Liver (tissue), 9 donors: ENCODE measurements around the gene DCLK3. TPM values are rescaled to one million over a fixed set of nuclear protein-coding genes. Genes with fewer than 3 reads are reported as not detected.

Source experiments
- DNase-seq: peaks from one replicate; pipeline ENCODE4 v3.0.0-alpha.2; 2017; ENCODE audit warnings: low spot score
- H3K27ac ChIP-seq, 2 donors: one replicate each; pipeline ENCODE4 v1.7.0; 2013; ENCODE audit warnings: inconsistent platforms in 2 of 2, low read length in 2 of 2, control low read depth in 1 of 2, low read depth in 1 of 2, mild to moderate bottlenecking in 1 of 2
- H3K27me3 ChIP-seq, 4 donors: one replicate each; pipeline versions ENCODE4 v1.6.1 to v1.7.0; 2013; ENCODE audit warnings: low read length in 3 of 4, inconsistent platforms in 1 of 4, mild to moderate bottlenecking in 1 of 4, moderate library complexity in 1 of 4; ENCODE audit not compliant: control insufficient read depth in 4 of 4, insufficient read depth in 4 of 4
- H3K36me3 ChIP-seq, 4 donors: one replicate each; pipeline versions ENCODE4 v1.6.1 to v1.7.0; 2013; ENCODE audit warnings: low read length in 3 of 4, mild to moderate bottlenecking in 3 of 4, low read depth in 1 of 4, moderate library complexity in 1 of 4; ENCODE audit not compliant: control insufficient read depth in 4 of 4, insufficient read depth in 3 of 4
- H3K4me1 ChIP-seq, 4 donors: one replicate each; pipeline versions ENCODE4 v1.6.1 to v1.7.0; 2013; ENCODE audit warnings: low read length in 3 of 4, mild to moderate bottlenecking in 3 of 4, moderate library complexity in 1 of 4; ENCODE audit not compliant: control insufficient read depth in 4 of 4, insufficient read depth in 4 of 4
- H3K4me3 ChIP-seq, 3 donors: one replicate each; pipeline versions ENCODE4 v1.6.1 to v1.7.0; 2013; ENCODE audit warnings: low read length in 3 of 3, control low read depth in 1 of 3, low read depth in 1 of 3, mild to moderate bottlenecking in 1 of 3
- H3K9ac ChIP-seq, 2 donors: one replicate each; pipeline ENCODE4 v1.7.0; 2013; ENCODE audit warnings: low read length in 2 of 2, mild to moderate bottlenecking in 2 of 2, moderate library complexity in 2 of 2, control low read depth in 1 of 2, low read depth in 1 of 2
- H3K9me3 ChIP-seq, 4 donors: one replicate each; pipeline versions ENCODE4 v1.6.1 to v1.7.0; 2013; ENCODE audit warnings: low read length in 3 of 4; ENCODE audit not compliant: control insufficient read depth in 4 of 4
- ATF3 ChIP-seq: IDR thresholded peaks from 2 replicates; pipeline ENCODE4 v1.6.1; 2016; ENCODE audit warnings: antibody characterized with exemption
- CTCF ChIP-seq: fragments of 150-350 bp; IDR thresholded peaks from 2 replicates; pipeline ENCODE4 v1.5.1; 2017; ENCODE audit warnings: improper control_type of control experiment, low read depth, low read length; ENCODE audit not compliant: missing input control
- EGR1 ChIP-seq, 2 donors: IDR thresholded peaks; 2 replicates each; pipeline ENCODE4 v1.6.1; 2016 to 2018; ENCODE audit warnings: antibody characterized with exemption in 2 of 2, low read depth in 2 of 2
- FOXA1 ChIP-seq: IDR thresholded peaks from 2 replicates; pipeline ENCODE4 v1.6.1; 2016; ENCODE audit warnings: antibody characterized with exemption
- FOXA2 ChIP-seq: IDR thresholded peaks from 2 replicates; pipeline ENCODE4 v1.6.1; 2016; ENCODE audit warnings: antibody characterized with exemption
- HNF4A ChIP-seq, 2 donors: conservative IDR thresholded peaks; 2 replicates each; pipeline ENCODE4 v1.6.1; 2016; ENCODE audit warnings: antibody characterized with exemption in 2 of 2, mild to moderate bottlenecking in 2 of 2
- HNF4G ChIP-seq: IDR thresholded peaks from 2 replicates; pipeline ENCODE4 v1.6.1; 2016; ENCODE audit warnings: antibody characterized with exemption
- JUND ChIP-seq, 2 donors: IDR thresholded peaks; 2 replicates each; pipeline ENCODE4 v1.6.1; 2016; ENCODE audit warnings: antibody characterized with exemption in 2 of 2
- MAX ChIP-seq: IDR thresholded peaks from 2 replicates; pipeline ENCODE4 v1.6.1; 2016; ENCODE audit warnings: antibody characterized with exemption
- NR2F2 ChIP-seq: IDR thresholded peaks from 2 replicates; pipeline ENCODE4 v1.6.1; 2016; ENCODE audit warnings: antibody characterized with exemption
- RAD21 ChIP-seq, 2 donors: IDR thresholded peaks; 2 replicates each; pipeline ENCODE4 v1.6.1; 2016; ENCODE audit warnings: antibody characterized with exemption in 2 of 2, mild to moderate bottlenecking in 2 of 2
- REST ChIP-seq: IDR thresholded peaks from 2 replicates; pipeline ENCODE4 v1.6.1; 2016; ENCODE audit warnings: antibody characterized with exemption, mild to moderate bottlenecking
- RXRA ChIP-seq, 2 donors: IDR thresholded peaks; 2 replicates each; pipeline ENCODE4 v1.6.1; 2017 to 2018; ENCODE audit warnings: antibody characterized with exemption in 2 of 2, mild to moderate bottlenecking in 1 of 2
- TAF1 ChIP-seq: conservative IDR thresholded peaks from 2 replicates; pipeline ENCODE4 v1.6.1; 2016; ENCODE audit warnings: antibody characterized with exemption, mild to moderate bottlenecking
- YY1 ChIP-seq: IDR thresholded peaks from 2 replicates; pipeline ENCODE4 v1.6.1; 2016; ENCODE audit warnings: antibody characterized with exemption, mild to moderate bottlenecking
- ZBTB33 ChIP-seq: IDR thresholded peaks from 2 replicates; pipeline ENCODE4 v1.6.1; 2016; ENCODE audit warnings: antibody characterized with exemption
- WGBS: extraction: QIAGEN DNeasy Blood & Tissue Kit; methylation state at CpG from one replicate; pipeline ENCODE4 v1.1.7; 2013; 5-methylcytosine and 5-hydroxymethylcytosine counted together
- polyA plus RNA-seq, 2 donors: library from polyadenylated mRNA; stranded (reverse) in 1 of 2; unstranded in 1 of 2; fragments of 200-250 nt in 1 of 2; fragments of >200 nt in 1 of 2; fragmentation: Nextera tagmentation in 1 of 2; extraction: Ambion mirVana in 1 of 2; gene quantifications; one replicate each; pipeline versions ENCODE4 v1.2.1 to v1.2.3, GENCODE V29; 2013 to 2015
- total RNA-seq, 2 donors: library from RNA; depleted of rRNA; stranded (reverse); fragments of >200 nt; gene quantifications; one replicate each; pipeline ENCODE4 v1.2.3, GENCODE V29; 2014
- donor health status: healthy.
- donor health status: healthy.
- donor health status: healthy.
- donor health status: healthy.
- donor health status: healthy.

The DCLK3 gene
- total and polyA plus RNA-seq, 4 donors: 0.01 to 0.14 (median 0.07) TPM

- no peak overlapping the region for H3K27ac ChIP-seq
- DNase-seq: no peak
- no peak overlapping the region for H3K9ac ChIP-seq
- no peaks in the 10 kb centered on the region for H3K27me3 ChIP-seq
- WGBS: 84% methylated on average over 2 of the region's 2 CpGs
- H3K36me3 ChIP-seq: no peaks in the 10 kb centered on the region
- H3K4me3 ChIP-seq: no peak overlapping the region
- TF ChIP-seq HNF4G: no peak
- TF ChIP-seq EGR1 (IDR thresholded peaks at IDR 0.05; ENCODE audit: low read depth in 2 of 2): no peak
- no peak for TF ChIP-seq FOXA1
- no peak for TF ChIP-seq YY1
- no peak for TF ChIP-seq ZBTB33
- no peak for TF ChIP-seq ATF3
- TF ChIP-seq TAF1: no peak
- no peak for TF ChIP-seq REST
- TF ChIP-seq FOXA2: no peak
- no peak for TF ChIP-seq JUND (IDR thresholded peaks at IDR 0.05)
- TF ChIP-seq RAD21 (IDR thresholded peaks at IDR 0.05): no peak
- TF ChIP-seq MAX: no peak
- no peaks in the 10 kb centered on the region for H3K9me3 ChIP-seq
- no peaks in the 10 kb centered on the region for H3K4me1 ChIP-seq
Observed at GRCh38 chr3:36740787-36741186, 23.6 kb downstream of the DCLK3 start.

GRCh38 chr3:36738702-36739101 lies 25.7 kb downstream of the DCLK3 start:
- Histone ChIP-seq H3K4me1 (no peaks in the 10 kb centered on the region), H3K9ac (no peak overlapping the region), H3K36me3 (no peaks in the 10 kb centered on the region), H3K27me3 (no peaks in the 10 kb centered on the region), H3K4me3 (no peak overlapping the region), H3K27ac (no peak overlapping the region), H3K9me3 (no peaks in the 10 kb centered on the region)
- DNase-seq: no peak
- TF ChIP-seq YY1: no peak
- TF ChIP-seq HNF4A (conservative IDR thresholded peaks at IDR 0.05): no peak
- peak in 1 of 2 donors; percentile 62 for TF ChIP-seq RXRA (IDR thresholded peaks at IDR 0.05)
- peak; percentile 65 for TF ChIP-seq NR2F2
- no peak for TF ChIP-seq ATF3
- no peak for TF ChIP-seq CTCF
- 76% methylated on average over 16 of the region's 16 CpGs for WGBS
